Gastrocnemius medialis (tissue), 4 donors: ENCODE data around the gene MEF2C. TPM values are rescaled to one million over a fixed set of nuclear protein-coding genes. Genes with fewer than 3 reads are reported as not detected.

Experiments
- ATAC-seq, 2 donors: fragments of 150-250 bp; one replicate each; pipeline ENCODE4 v1.9.1; 2016
- DNase-seq, 2 donors: peaks; one replicate each; pipeline ENCODE4 v3.0.0-alpha.2; 2019
- H3K27ac ChIP-seq, 4 donors: fragments of 200-600 bp; sonication (generic); 1 replicate in 1 of 4; 2 replicates in 3 of 4; pipeline ENCODE4 v1.5.1; 2016 to 2018; ENCODE audit warnings: mild to moderate bottlenecking in 2 of 4, moderate library complexity in 1 of 4
- H3K27me3 ChIP-seq, 3 donors: fragments of 200-600 bp; sonication (generic) in 2 of 3; 1 replicate in 1 of 3; 2 replicates in 2 of 3; pipeline versions ENCODE4 v1.5.1 to v1.6.0; 2016 to 2019; ENCODE audit warnings: mild to moderate bottlenecking in 1 of 3, moderate library complexity in 1 of 3
- H3K36me3 ChIP-seq, 2 donors: fragments of 200-600 bp; sonication (generic) in 1 of 2; one replicate each; pipeline ENCODE4 v1.5.1; 2017 to 2018
- H3K4me1 ChIP-seq, 2 donors: fragments of 200-600 bp; sonication (generic) in 1 of 2; one replicate each; pipeline ENCODE4 v1.5.1; 2016 to 2017; ENCODE audit warnings: mild to moderate bottlenecking in 2 of 2
- H3K4me3 ChIP-seq, 4 donors: fragments of 200-600 bp; sonication (generic) in 3 of 4; 1 replicate in 1 of 4; 2 replicates in 3 of 4; pipeline ENCODE4 v1.5.1; 2016 to 2019; ENCODE audit warnings: mild to moderate bottlenecking in 2 of 4
- H3K9me3 ChIP-seq, 3 donors: fragments of 200-600 bp; sonication (generic) in 2 of 3; 1 replicate in 1 of 3; 2 replicates in 2 of 3; pipeline ENCODE4 v1.5.1; 2016 to 2019
- POLR2A ChIP-seq, 2 donors: fragments of 450-650 bp; IDR thresholded peaks; one replicate each; pipeline ENCODE4 v1.6.1; 2017; ENCODE audit warnings: antibody characterized with exemption in 2 of 2, mild to moderate bottlenecking in 2 of 2, moderate library complexity in 2 of 2
- in situ Hi-C, 4 donors: fragments of 200-750 bp; cut with MboI; loops; one replicate each; pipeline versions ENCODE4 v1.15.0 to v1.8.0; 2017; ENCODE audit warnings: low sequenced_read_pairs in 4 of 4
- intact Hi-C: fragments of 100-400 bp; cut with DNase I; formaldehyde crosslinking; loops from one replicate; pipeline ENCODE4 v1.15.1; 2023; ENCODE audit warnings: low total_unique reads
- total RNA-seq, 4 donors: library from RNA; depleted of rRNA; stranded (reverse); fragments of >200 nt; gene quantifications; one replicate each; pipeline versions ENCODE4 v1.1.0 to v1.2.3, GENCODE V29; 2016
- TF ChIP-seq, protein P1 (sequence below), 5 experiments: fragments of 450-650 bp in 3 of 5; fragments of 200-600 bp in 2 of 5; sonication (generic) in 2 of 5; IDR thresholded peaks in 4 of 5; conservative IDR thresholded peaks in 1 of 5; 1 replicate in 4 of 5; 2 replicates in 1 of 5; pipeline ENCODE4 v1.5.1; 2016 to 2019; ENCODE audit warnings: antibody characterized with exemption in 5 of 5, mild to moderate bottlenecking in 3 of 5, moderate library complexity in 3 of 5

The MEF2C gene
- total RNA-seq, 4 donors from 2014 or later: 63.8 to 192 (median 128) TPM

- Histone ChIP-seq H3K27me3 (no peaks in the 10 kb centered on the region), H3K27ac (peak overlapping the region; percentile 84 to 90 (median 87)), H3K9me3 (no peaks in the 10 kb centered on the region), H3K4me1 (peaks cover 45 to 63% of the 10 kb centered on the region in 2 donors), H3K36me3 (no peaks in the 10 kb centered on the region), H3K4me3 (no peak overlapping the region)
- no peak for DNase-seq
- in situ Hi-C loops (no loop called here), intact Hi-C loops (no loop called here)
- TF ChIP-seq POLR2A (IDR thresholded peaks at IDR 0.05): no peak
- TF ChIP-seq, protein P1, sequence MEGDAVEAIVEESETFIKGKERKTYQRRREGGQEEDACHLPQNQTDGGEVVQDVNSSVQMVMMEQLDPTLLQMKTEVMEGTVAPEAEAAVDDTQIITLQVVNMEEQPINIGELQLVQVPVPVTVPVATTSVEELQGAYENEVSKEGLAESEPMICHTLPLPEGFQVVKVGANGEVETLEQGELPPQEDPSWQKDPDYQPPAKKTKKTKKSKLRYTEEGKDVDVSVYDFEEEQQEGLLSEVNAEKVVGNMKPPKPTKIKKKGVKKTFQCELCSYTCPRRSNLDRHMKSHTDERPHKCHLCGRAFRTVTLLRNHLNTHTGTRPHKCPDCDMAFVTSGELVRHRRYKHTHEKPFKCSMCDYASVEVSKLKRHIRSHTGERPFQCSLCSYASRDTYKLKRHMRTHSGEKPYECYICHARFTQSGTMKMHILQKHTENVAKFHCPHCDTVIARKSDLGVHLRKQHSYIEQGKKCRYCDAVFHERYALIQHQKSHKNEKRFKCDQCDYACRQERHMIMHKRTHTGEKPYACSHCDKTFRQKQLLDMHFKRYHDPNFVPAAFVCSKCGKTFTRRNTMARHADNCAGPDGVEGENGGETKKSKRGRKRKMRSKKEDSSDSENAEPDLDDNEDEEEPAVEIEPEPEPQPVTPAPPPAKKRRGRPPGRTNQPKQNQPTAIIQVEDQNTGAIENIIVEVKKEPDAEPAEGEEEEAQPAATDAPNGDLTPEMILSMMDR (IDR thresholded peaks at IDR 0.05 in 4 of 5, conservative IDR thresholded peaks at IDR 0.05 in 1 of 5): no peak
- peak in 1 of 2 donors; percentile 25 for ATAC-seq
Observed at GRCh38 chr5:88841212-88841611, 41.8 kb downstream of the MEF2C start.

GRCh38 chr5:88840495-88840894 is 42.5 kb downstream of the MEF2C start:
- Histone ChIP-seq H3K36me3 (no peaks in the 10 kb centered on the region), H3K4me1 (peaks cover 46 to 62% of the 10 kb centered on the region in 2 donors), H3K27ac (peak overlapping the region; percentile 84 to 90 (median 87)), H3K27me3 (no peaks in the 10 kb centered on the region), H3K4me3 (no peak overlapping the region), H3K9me3 (no peaks in the 10 kb centered on the region)
- intact Hi-C loops (no loop called here), in situ Hi-C loops (no loop called here)
- DNase-seq (no peak), ATAC-seq (no peak)
- TF ChIP-seq, protein P1 (IDR thresholded peaks at IDR 0.05 in 4 of 5, conservative IDR thresholded peaks at IDR 0.05 in 1 of 5): no peak
- TF ChIP-seq POLR2A (IDR thresholded peaks at IDR 0.05): no peak

DNA sequence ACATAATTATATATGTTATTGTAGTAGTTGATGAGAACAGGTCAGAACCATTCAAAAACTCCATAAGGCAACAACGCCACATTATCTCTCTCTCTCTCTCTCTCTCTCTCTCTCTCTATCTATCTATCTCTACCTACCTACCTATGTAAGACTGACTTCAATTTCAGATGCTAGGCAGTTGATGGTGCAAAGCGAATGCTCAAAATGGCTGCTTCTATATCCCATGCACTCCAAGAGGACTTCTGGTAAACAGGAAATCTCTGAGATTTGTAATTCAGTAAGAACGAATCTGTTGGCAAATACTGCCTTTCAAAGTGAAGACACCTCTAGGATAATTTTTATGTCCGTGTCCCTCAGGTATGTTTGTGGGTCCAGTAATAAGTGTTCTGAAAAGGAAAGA is 43.7 kb downstream of the MEF2C start:
- peaks cover 53 to 70% of the 10 kb centered on the region in 2 donors for H3K4me1 ChIP-seq
- H3K27ac ChIP-seq: peak overlapping the region; percentile 84 to 90 (median 87)
- in situ Hi-C loops: no loop called here

GRCh38 chr5:88838500-88838899 is 44.5 kb downstream of the MEF2C start:
- DNase-seq (no peak), ATAC-seq (no peak)
- no peaks in the 10 kb centered on the region for H3K27me3 ChIP-seq
- no peaks in the 10 kb centered on the region for H3K9me3 ChIP-seq
- in situ Hi-C loops: no loop called here
- H3K36me3 ChIP-seq: no peaks in the 10 kb centered on the region
- H3K4me1 ChIP-seq: peaks cover 60 to 77% of the 10 kb centered on the region in 2 donors
- intact Hi-C loops: no loop called here
- TF ChIP-seq POLR2A (IDR thresholded peaks at IDR 0.05): no peak
- TF ChIP-seq, protein P1 (IDR thresholded peaks at IDR 0.05 in 4 of 5, conservative IDR thresholded peaks at IDR 0.05 in 1 of 5): no peak
- peak overlapping the region; percentile 84 to 90 (median 87) for H3K27ac ChIP-seq
- H3K4me3 ChIP-seq: no peak overlapping the region

More for the DNA sequence above, 43.7 kb downstream of the MEF2C start:
- Histone ChIP-seq H3K4me3 (no peak overlapping the region), H3K9me3 (no peaks in the 10 kb centered on the region), H3K27me3 (no peaks in the 10 kb centered on the region), H3K36me3 (no peaks in the 10 kb centered on the region)
- no peak for ATAC-seq
- TF ChIP-seq, protein P1 (IDR thresholded peaks at IDR 0.05 in 4 of 5, conservative IDR thresholded peaks at IDR 0.05 in 1 of 5): no peak
- TF ChIP-seq POLR2A (IDR thresholded peaks at IDR 0.05): no peak
- intact Hi-C loops: no loop called here
- DNase-seq: no peak

DNA sequence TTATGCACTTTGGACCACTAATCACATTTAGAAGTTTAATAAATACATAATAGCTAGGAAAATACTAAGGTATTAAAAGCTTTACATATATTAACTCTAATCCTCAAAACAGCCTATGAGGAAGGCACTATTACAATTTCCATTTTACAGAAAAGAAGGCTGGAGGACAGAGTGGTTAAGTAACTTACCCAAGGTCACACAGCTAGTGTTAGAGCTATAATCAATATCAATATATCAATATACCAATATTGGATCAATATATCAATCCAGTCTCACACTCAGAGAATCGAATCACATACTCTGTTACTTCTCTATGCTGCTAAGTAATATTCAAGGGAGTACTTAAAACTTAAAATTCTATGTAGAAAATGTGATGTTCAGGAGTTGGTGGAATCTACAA is 45.2 kb downstream of the MEF2C start:
- intact Hi-C loops: no loop called here
- in situ Hi-C loops: no loop called here
- TF ChIP-seq POLR2A (IDR thresholded peaks at IDR 0.05): no peak
- TF ChIP-seq, protein P1 (IDR thresholded peaks at IDR 0.05 in 4 of 5, conservative IDR thresholded peaks at IDR 0.05 in 1 of 5): no peak
- Histone ChIP-seq H3K27ac (peak overlapping the region; percentile 84 to 90 (median 87)), H3K27me3 (no peaks in the 10 kb centered on the region), H3K36me3 (no peaks in the 10 kb centered on the region), H3K4me3 (no peak overlapping the region), H3K9me3 (no peaks in the 10 kb centered on the region), H3K4me1 (peaks cover 67 to 79% of the 10 kb centered on the region in 2 donors)
- ATAC-seq (no peak), DNase-seq (no peak)
